Ovary (tissue), 9 donors: ENCODE measurements around the gene WDR37. TPM values are rescaled to one million over a fixed set of nuclear protein-coding genes. Genes with fewer than 3 reads are reported as not detected.

Experiments used
- DNase-seq, 5 donors: peaks; one replicate each; pipeline ENCODE4 v3.0.0-alpha.2; 2019 to 2020
- H3K27ac ChIP-seq, 2 donors: fragments of 200-600 bp; one replicate each; pipeline versions ENCODE4 v1.5.1 to v1.8.0; 2019 to 2022
- H3K27me3 ChIP-seq: fragments of 200-600 bp; one replicate; pipeline ENCODE4 v1.8.0; 2022
- H3K36me3 ChIP-seq: fragments of 200-600 bp; sonication (generic); one replicate; pipeline ENCODE4 v1.5.1; 2019
- H3K4me1 ChIP-seq: one replicate; pipeline ENCODE4 v1.8.1; 2013; ENCODE audit warnings: mild to moderate bottlenecking, moderate library complexity; ENCODE audit not compliant: insufficient read depth
- H3K4me3 ChIP-seq: fragments of 200-600 bp; sonication (generic); one replicate; pipeline ENCODE4 v1.5.1; 2017
- H3K9me3 ChIP-seq, 2 donors: fragments of 200-600 bp in 1 of 2; sonication (generic) in 1 of 2; one replicate each; pipeline versions ENCODE4 v1.5.1 to v1.8.1; 2013 to 2019; ENCODE audit warnings: mild to moderate bottlenecking in 1 of 2, moderate library complexity in 1 of 2
- CTCF ChIP-seq, 3 donors: fragments of 450-650 bp in 2 of 3; fragments of 200-600 bp in 1 of 3; IDR thresholded peaks; one replicate each; pipeline versions ENCODE4 v1.5.1 to v1.8.0; 2016 to 2022; ENCODE audit warnings: antibody characterized with exemption in 3 of 3, mild to moderate bottlenecking in 1 of 3
- EP300 ChIP-seq: sonication (generic); formaldehyde crosslinking; IDR thresholded peaks from one replicate; pipeline ENCODE4 v1.6.1; 2017; ENCODE audit warnings: antibody characterized with exemption
- POLR2A ChIP-seq: fragments of 450-650 bp; IDR thresholded peaks from one replicate; pipeline ENCODE4 v1.6.1; 2017; ENCODE audit warnings: antibody characterized with exemption, mild to moderate bottlenecking, moderate library complexity
- WGBS, 3 donors: extraction: QIAGEN DNeasy Blood & Tissue Kit in 1 of 3; methylation state at CpG; one replicate each; pipeline versions ENCODE4 v1.1.5 to v1.1.7; 2013 to 2017; 5-methylcytosine and 5-hydroxymethylcytosine counted together
- intact Hi-C, 4 donors: fragments of 100-400 bp; cut with DNase I; formaldehyde crosslinking; loops; one replicate each; pipeline versions ENCODE4 v1.11.0 to v1.15.1; 2022 to 2023
- polyA plus RNA-seq, 2 donors: library from polyadenylated mRNA; stranded (reverse); fragments of 200-250 nt in 1 of 2; fragments of 350-450 nt in 1 of 2; fragmentation: Illumina TruSeq in 1 of 2; extraction: RNeasy Lipid Tissue Mini Kit (QIAGEN cat#74804) in 1 of 2; gene quantifications; one replicate each; pipeline ENCODE4 v1.2.3, GENCODE V29; 2013 to 2014
- total RNA-seq, 7 donors: library from RNA; depleted of rRNA in 2 of 7; stranded (reverse); fragments of >200 nt in 2 of 7; fragmentation: NEBNext Ultra II Directional in 3 of 7; extraction: Animal tissue kit (Norgen Biotek cat#: 25700) in 3 of 7; gene quantifications; one replicate each; pipeline versions ENCODE4 v1.1.0 to v1.2.4, GENCODE V29; 2016 to 2023
- donor health status: DM: no; HTN: no; CAD: no; lungs with moderate emphysema.
- donor health status: DM: no; HTN: no; CAD: no.
- donor health status: Bipolar disorder and iron deficiency.
- donor health status: DM: yes; HTN: yes; CAD: no.
- donor health status: DM: no; HTN: no; CAD: no.
- donor health status: DM: yes; HTN: yes; CAD: no.

Gene WDR37
- total and polyA plus RNA-seq, 9 donors, result 6.6 to 20.0 (median 14.8) TPM

GRCh38 chr10:1121271-1121970 is 65.2 kb downstream of the WDR37 start:
- 89 to 93% (median 93%) methylated on average over 23 of the region's 23 CpGs for WGBS, 3 donors
- DNase-seq, result no peak
- Histone ChIP-seq H3K4me3 (no peak overlapping the region), H3K9me3 (no peaks in the 10 kb centered on the region), H3K27me3 (no peaks in the 10 kb centered on the region), H3K27ac (no peak overlapping the region), H3K36me3 (no peaks in the 10 kb centered on the region), H3K4me1 (no peaks in the 10 kb centered on the region)
- intact Hi-C loops, result no loop called here
- TF ChIP-seq CTCF (IDR thresholded peaks at IDR 0.05) (no peak), EP300 (no peak), POLR2A (no peak)

- no peaks in the 10 kb centered on the region for H3K9me3 ChIP-seq
- H3K27me3 ChIP-seq, result no peaks in the 10 kb centered on the region
- TF ChIP-seq POLR2A, result no peak
- no peak for TF ChIP-seq EP300
- no peak for TF ChIP-seq CTCF (IDR thresholded peaks at IDR 0.05)
- no peak overlapping the region for H3K4me3 ChIP-seq
- 79 to 83% (median 79%) methylated on average over 5 to 6 of the region's 6 CpGs for WGBS, 3 donors
- no peaks in the 10 kb centered on the region for H3K36me3 ChIP-seq
- no peak overlapping the region for H3K27ac ChIP-seq
- no peak for DNase-seq
- intact Hi-C loops, result no loop called here
- H3K4me1 ChIP-seq, result no peaks in the 10 kb centered on the region
Measured at GRCh38 chr10:1122349-1122748, 66.2 kb downstream of the WDR37 start.

- 92 to 94% (median 94%) methylated on average over 5 of the region's 5 CpGs for WGBS, 3 donors
- Histone ChIP-seq H3K27ac (no peak overlapping the region), H3K4me3 (no peak overlapping the region), H3K27me3 (no peaks in the 10 kb centered on the region), H3K36me3 (no peaks in the 10 kb centered on the region), H3K4me1 (peaks cover 1% of the 10 kb centered on the region), H3K9me3 (no peaks in the 10 kb centered on the region)
- no peak for DNase-seq
- intact Hi-C loops, result no loop called here
- TF ChIP-seq EP300 (no peak), POLR2A (no peak), CTCF (IDR thresholded peaks at IDR 0.05) (no peak)
Measured at GRCh38 chr10:1123198-1123597, 67.0 kb downstream of the WDR37 start.

GRCh38 chr10:1123972-1124371 is 67.8 kb downstream of the WDR37 start:
- TF ChIP-seq POLR2A, result no peak
- H3K27ac ChIP-seq, result no peak overlapping the region
- no peaks in the 10 kb centered on the region for H3K9me3 ChIP-seq
- no peaks in the 10 kb centered on the region for H3K27me3 ChIP-seq
- 94 to 95% (median 95%) methylated on average over 12 of the region's 12 CpGs for WGBS, 3 donors
- no peaks in the 10 kb centered on the region for H3K36me3 ChIP-seq
- intact Hi-C loops, result no loop called here
- peaks cover 1% of the 10 kb centered on the region for H3K4me1 ChIP-seq
- DNase-seq, result no peak
- H3K4me3 ChIP-seq, result no peak overlapping the region

GRCh38 chr10:1124796-1125195 is 68.6 kb downstream of the WDR37 start:
- WGBS, 3 donors, result 93 to 97% (median 94%) methylated on average over 11 of the region's 11 CpGs
- DNase-seq, result no peak
- intact Hi-C loops, result no loop called here
- Histone ChIP-seq H3K4me1 (peaks cover 1% of the 10 kb centered on the region), H3K27me3 (no peaks in the 10 kb centered on the region), H3K27ac (no peak overlapping the region), H3K9me3 (no peaks in the 10 kb centered on the region), H3K36me3 (peaks cover 3% of the 10 kb centered on the region), H3K4me3 (no peak overlapping the region)
- TF ChIP-seq CTCF (IDR thresholded peaks at IDR 0.05) (no peak), EP300 (no peak), POLR2A (no peak)
